Activated naive CD8-positive, alpha-beta T cell treated with anti-CD3 and anti-CD28 coated beads for 36 hours (primary cell): ENCODE measurements around the gene WNT10A. TPM values are rescaled to one million over a fixed set of nuclear protein-coding genes. Genes with fewer than 3 reads are reported as not detected.
A peak's percentile ranks its signal among the peaks of the same experiment; 100 is the strongest.

Source experiments
- DNase-seq: peaks from one replicate; pipeline ENCODE4 v3.0.0; 2021
- H3K27ac Mint-ChIP-seq: one replicate; pipeline ENCODE4 v1.8.0; 2022; ENCODE audit warnings: mild to moderate bottlenecking, moderate library complexity, mixed read lengths
- H3K27me3 Mint-ChIP-seq: one replicate; pipeline ENCODE4 v1.8.0; 2022; ENCODE audit warnings: mild to moderate bottlenecking, mixed read lengths
- H3K36me3 Mint-ChIP-seq: one replicate; pipeline ENCODE4 v1.8.0; 2021; ENCODE audit warnings: mild to moderate bottlenecking, mixed read lengths
- H3K4me1 Mint-ChIP-seq: one replicate; pipeline ENCODE4 v1.8.0; 2021; ENCODE audit warnings: mixed read lengths
- H3K4me3 Mint-ChIP-seq: one replicate; pipeline ENCODE4 v1.8.0; 2022; ENCODE audit warnings: mild to moderate bottlenecking, moderate library complexity, mixed read lengths
- H3K9me3 Mint-ChIP-seq: one replicate; pipeline ENCODE4 v1.8.0; 2022; ENCODE audit warnings: mixed read lengths
- total RNA-seq, 2 experiments: library from RNA; stranded (reverse); gene quantifications; one replicate each; pipeline ENCODE4 v1.2.3, GENCODE V29; 2021

The WNT10A gene
- total RNA-seq, 2 experiments from 2014 or later, result 6.8 to 7.1 TPM

- H3K4me1 Mint-ChIP-seq, result peaks cover 42% of the 10 kb centered on the region
- H3K27me3 Mint-ChIP-seq, result peaks cover 30% of the 10 kb centered on the region
- H3K4me3 Mint-ChIP-seq, result peak overlapping the region; percentile 79
Measured at GRCh38 chr2:218878926-218879761, 1.5 kb upstream of the WNT10A start.

GRCh38 chr2:218879776-218880101 lies 913 bp upstream of the WNT10A start:
- peak overlapping the region; percentile 69 for H3K27ac Mint-ChIP-seq
- peaks cover 3% of the 10 kb centered on the region for H3K36me3 Mint-ChIP-seq
- no peaks in the 10 kb centered on the region for H3K9me3 Mint-ChIP-seq
- H3K4me1 Mint-ChIP-seq, result peaks cover 43% of the 10 kb centered on the region
- H3K27me3 Mint-ChIP-seq, result peaks cover 29% of the 10 kb centered on the region
- peak overlapping the region; percentile 79 for H3K4me3 Mint-ChIP-seq
- DNase-seq, result no peak

More at GRCh38 chr2:218878926-218879761, 1.5 kb upstream of the WNT10A start:
- Mint-ChIP-seq H3K36me3 (no peaks in the 10 kb centered on the region), H3K27ac (peak overlapping the region; percentile 69), H3K9me3 (no peaks in the 10 kb centered on the region)
- DNase-seq, result no peak

- Mint-ChIP-seq H3K9me3 (no peaks in the 10 kb centered on the region), H3K4me1 (peaks cover 45% of the 10 kb centered on the region), H3K36me3 (peaks cover 3% of the 10 kb centered on the region), H3K27ac (peak overlapping the region; percentile 46), H3K4me3 (peak overlapping the region; percentile 73), H3K27me3 (peaks cover 17% of the 10 kb centered on the region)
- DNase-seq, result no peak
Measured at GRCh38 chr2:218880859-218881594, 375 bp downstream of the WNT10A start.

GRCh38 chr2:218881744-218882460 lies 1.2 kb downstream of the WNT10A start:
- peaks cover 45% of the 10 kb centered on the region for H3K4me1 Mint-ChIP-seq
- H3K27ac Mint-ChIP-seq, result no peak overlapping the region
- no peaks in the 10 kb centered on the region for H3K9me3 Mint-ChIP-seq
- DNase-seq, result no peak
- H3K4me3 Mint-ChIP-seq, result peak overlapping the region; percentile 73
- peaks cover 3% of the 10 kb centered on the region for H3K36me3 Mint-ChIP-seq
- H3K27me3 Mint-ChIP-seq, result peaks cover 10% of the 10 kb centered on the region

GRCh38 chr2:218882461-218882816 lies 1.8 kb downstream of the WNT10A start:
- Mint-ChIP-seq H3K27me3 (peaks cover 10% of the 10 kb centered on the region), H3K4me1 (peaks cover 41% of the 10 kb centered on the region), H3K36me3 (peaks cover 3% of the 10 kb centered on the region), H3K9me3 (no peaks in the 10 kb centered on the region), H3K27ac (no peak overlapping the region), H3K4me3 (peak overlapping the region; percentile 0)
- DNase-seq, result no peak

GRCh38 chr2:218882866-218883366 lies 2.3 kb downstream of the WNT10A start:
- no peak for DNase-seq
- Mint-ChIP-seq H3K27me3 (peaks cover 10% of the 10 kb centered on the region), H3K4me3 (peak overlapping the region; percentile 49), H3K9me3 (no peaks in the 10 kb centered on the region), H3K36me3 (peaks cover 3% of the 10 kb centered on the region), H3K4me1 (peaks cover 41% of the 10 kb centered on the region), H3K27ac (no peak overlapping the region)

- peak overlapping the region; percentile 63 for H3K4me3 Mint-ChIP-seq
- H3K27me3 Mint-ChIP-seq, result peaks cover 10% of the 10 kb centered on the region
- no peak for DNase-seq
- H3K4me1 Mint-ChIP-seq, result peaks cover 39% of the 10 kb centered on the region
- no peak overlapping the region for H3K27ac Mint-ChIP-seq
- peaks cover 3% of the 10 kb centered on the region for H3K36me3 Mint-ChIP-seq
- no peaks in the 10 kb centered on the region for H3K9me3 Mint-ChIP-seq
Measured at GRCh38 chr2:218883491-218884490, 3.1 kb downstream of the WNT10A start.

GRCh38 chr2:218884519-218884918 lies 3.9 kb downstream of the WNT10A start:
- Mint-ChIP-seq H3K27ac (no peak overlapping the region), H3K9me3 (no peaks in the 10 kb centered on the region), H3K4me3 (peak overlapping the region; percentile 63), H3K36me3 (peaks cover 3% of the 10 kb centered on the region), H3K4me1 (peaks cover 35% of the 10 kb centered on the region), H3K27me3 (peaks cover 10% of the 10 kb centered on the region)
- no peak for DNase-seq

GRCh38 chr2:218885981-218886947 lies 5.6 kb downstream of the WNT10A start:
- H3K36me3 Mint-ChIP-seq, result peaks cover 3% of the 10 kb centered on the region
- no peak overlapping the region for H3K4me3 Mint-ChIP-seq
- no peak for DNase-seq
- no peaks in the 10 kb centered on the region for H3K9me3 Mint-ChIP-seq
- peaks cover 32% of the 10 kb centered on the region for H3K4me1 Mint-ChIP-seq
- peaks cover 10% of the 10 kb centered on the region for H3K27me3 Mint-ChIP-seq
- H3K27ac Mint-ChIP-seq, result no peak overlapping the region

GRCh38 chr2:218887079-218887478 lies 6.4 kb downstream of the WNT10A start:
- Mint-ChIP-seq H3K4me1 (peaks cover 34% of the 10 kb centered on the region), H3K36me3 (peaks cover 7% of the 10 kb centered on the region)
- DNase-seq, result no peak

GRCh38 chr2:218888341-218888740 lies 7.7 kb downstream of the WNT10A start:
- Mint-ChIP-seq H3K27ac (no peak overlapping the region), H3K27me3 (peaks cover 6% of the 10 kb centered on the region), H3K4me1 (peaks cover 31% of the 10 kb centered on the region), H3K9me3 (no peaks in the 10 kb centered on the region), H3K4me3 (no peak overlapping the region), H3K36me3 (peaks cover 7% of the 10 kb centered on the region)
- no peak for DNase-seq

More at GRCh38 chr2:218887079-218887478, 6.4 kb downstream of the WNT10A start:
- Mint-ChIP-seq H3K9me3 (no peaks in the 10 kb centered on the region), H3K4me3 (no peak overlapping the region), H3K27me3 (peaks cover 10% of the 10 kb centered on the region), H3K27ac (no peak overlapping the region)

GRCh38 chr2:218889937-218890336 lies 9.3 kb downstream of the WNT10A start:
- Mint-ChIP-seq H3K4me1 (peaks cover 44% of the 10 kb centered on the region), H3K27me3 (no peaks in the 10 kb centered on the region), H3K27ac (no peak overlapping the region), H3K36me3 (peaks cover 10% of the 10 kb centered on the region), H3K9me3 (no peaks in the 10 kb centered on the region), H3K4me3 (no peak overlapping the region)
- DNase-seq, result no peak

GRCh38 chr2:218890369-218890768 lies 9.7 kb downstream of the WNT10A start:
- Mint-ChIP-seq H3K4me1 (peaks cover 49% of the 10 kb centered on the region), H3K27ac (no peak overlapping the region), H3K36me3 (peaks cover 10% of the 10 kb centered on the region), H3K27me3 (no peaks in the 10 kb centered on the region), H3K4me3 (no peak overlapping the region), H3K9me3 (no peaks in the 10 kb centered on the region)
- no peak for DNase-seq
